DMS153 treated with DMSO at 0.1 percent for 48 hours (cell line): ENCODE results near the gene PEAR1.
"Not testable (repeated sequence)": the region's sequence is repeated elsewhere in the genome, so short reads cannot be mapped to it uniquely, and the experiment has no call there.

ENCODE experiments used
- DNase-seq: peaks from one replicate; lab custom pipeline; 2025; ENCODE audit not compliant: unreplicated experiment; lab: John Stamatoyannopoulos, UW

PEAR1 gene

DNA sequence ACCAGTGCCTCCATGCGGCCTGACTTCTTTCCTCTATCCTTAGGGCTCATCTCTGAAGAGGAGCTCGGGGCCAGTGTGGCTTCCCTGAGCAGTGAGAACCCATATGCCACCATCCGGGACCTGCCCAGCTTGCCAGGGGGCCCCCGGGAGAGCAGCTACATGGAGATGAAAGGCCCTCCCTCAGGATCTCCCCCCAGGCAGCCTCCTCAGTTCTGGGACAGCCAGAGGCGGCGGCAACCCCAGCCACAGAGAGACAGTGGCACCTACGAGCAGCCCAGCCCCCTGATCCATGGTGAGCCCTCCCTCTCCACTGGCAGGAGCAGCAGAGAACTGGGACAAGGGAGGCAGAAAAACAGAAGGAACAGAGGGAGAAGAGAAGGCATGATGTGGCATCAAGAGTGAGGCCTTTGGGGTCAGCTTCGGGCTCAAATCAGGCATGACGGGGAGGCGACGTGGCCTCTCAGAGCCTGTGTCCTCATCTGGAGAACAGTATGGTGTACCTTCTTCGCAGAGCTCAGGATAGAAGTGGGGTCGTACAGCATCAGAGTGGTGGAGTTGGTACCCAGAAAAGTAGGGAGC is 20.4 kb downstream of the PEAR1 start:
- DNase-seq, result no peak

GRCh38 chr1:156914440-156914856 is 20.9 kb downstream of the PEAR1 start:
- DNase-seq, result no peak

DNA sequence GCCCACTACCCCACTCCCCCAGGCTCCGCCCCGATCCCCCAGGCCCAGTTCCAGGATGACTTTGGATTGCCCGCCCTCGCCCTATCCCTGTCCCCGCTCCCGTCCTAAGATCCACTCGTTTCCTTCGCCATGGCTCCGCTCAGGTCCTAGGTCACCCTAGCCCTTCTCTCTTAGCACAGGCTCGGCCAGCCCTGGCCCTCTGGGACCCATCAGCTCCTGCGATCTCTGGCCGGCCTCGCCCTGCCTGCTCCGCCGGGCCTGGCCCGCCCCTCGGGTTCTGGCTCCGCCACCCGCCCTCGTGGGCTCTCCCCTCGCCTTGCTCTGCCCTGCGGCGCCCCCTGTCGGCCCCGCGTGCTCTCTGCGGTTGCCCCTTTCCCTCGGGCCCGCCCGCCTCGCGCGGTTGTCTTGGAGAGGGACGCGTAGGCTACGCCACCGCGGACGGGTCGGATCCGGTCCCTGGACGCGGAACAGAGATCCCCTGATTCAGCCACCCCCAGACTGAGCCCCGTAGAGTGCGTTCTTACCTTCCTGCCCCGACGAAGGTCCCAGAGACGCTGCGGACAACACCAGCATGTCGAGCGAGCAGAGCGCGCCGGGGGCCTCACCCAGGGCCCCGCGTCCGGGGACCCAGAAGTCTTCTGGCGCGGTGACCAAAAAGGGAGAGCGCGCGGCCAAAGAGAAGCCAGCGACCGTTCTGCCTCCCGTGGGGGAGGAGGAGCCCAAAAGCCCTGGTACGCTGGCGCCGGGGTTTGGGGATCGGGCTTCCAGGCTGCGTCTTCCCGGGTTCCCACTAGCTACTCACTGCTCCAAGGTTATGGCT is 26.9 kb downstream of the PEAR1 start, which contains the start of gene LRRC71:
TSS of gene LRRC71 (plus strand) at position 400 of the 820 bp plus-strand sequence. CDS start at position 572, 172 bp downstream.
- peak; percentile 45 for DNase-seq

DNA sequence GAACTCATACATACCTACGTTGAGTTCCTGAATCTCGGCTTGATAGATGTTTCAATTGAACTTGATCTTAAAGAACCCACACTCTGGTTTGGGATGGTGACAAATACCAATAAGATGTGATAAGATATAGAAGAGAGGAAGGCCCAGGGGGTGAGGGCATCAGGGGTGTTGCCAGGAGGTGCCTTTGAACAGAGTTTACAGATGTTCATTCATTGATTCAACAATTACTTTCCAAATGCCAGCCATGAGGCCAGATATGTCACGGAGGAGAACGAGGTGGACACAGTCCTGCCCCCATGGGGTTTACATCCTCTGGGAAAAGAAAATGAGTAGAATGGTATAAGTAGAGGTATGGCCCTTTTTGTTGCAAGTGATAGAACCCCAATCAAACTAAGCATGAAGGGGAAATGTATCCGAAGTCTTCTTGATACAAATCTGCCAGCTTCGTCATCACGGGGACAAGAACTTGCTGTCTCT is 27.6 kb downstream of the PEAR1 start:
- DNase-seq, result no peak

- peak; percentile 23 for DNase-seq
Measured at GRCh38 chr1:156922986-156923669, 29.6 kb downstream of the PEAR1 start.

DNA sequence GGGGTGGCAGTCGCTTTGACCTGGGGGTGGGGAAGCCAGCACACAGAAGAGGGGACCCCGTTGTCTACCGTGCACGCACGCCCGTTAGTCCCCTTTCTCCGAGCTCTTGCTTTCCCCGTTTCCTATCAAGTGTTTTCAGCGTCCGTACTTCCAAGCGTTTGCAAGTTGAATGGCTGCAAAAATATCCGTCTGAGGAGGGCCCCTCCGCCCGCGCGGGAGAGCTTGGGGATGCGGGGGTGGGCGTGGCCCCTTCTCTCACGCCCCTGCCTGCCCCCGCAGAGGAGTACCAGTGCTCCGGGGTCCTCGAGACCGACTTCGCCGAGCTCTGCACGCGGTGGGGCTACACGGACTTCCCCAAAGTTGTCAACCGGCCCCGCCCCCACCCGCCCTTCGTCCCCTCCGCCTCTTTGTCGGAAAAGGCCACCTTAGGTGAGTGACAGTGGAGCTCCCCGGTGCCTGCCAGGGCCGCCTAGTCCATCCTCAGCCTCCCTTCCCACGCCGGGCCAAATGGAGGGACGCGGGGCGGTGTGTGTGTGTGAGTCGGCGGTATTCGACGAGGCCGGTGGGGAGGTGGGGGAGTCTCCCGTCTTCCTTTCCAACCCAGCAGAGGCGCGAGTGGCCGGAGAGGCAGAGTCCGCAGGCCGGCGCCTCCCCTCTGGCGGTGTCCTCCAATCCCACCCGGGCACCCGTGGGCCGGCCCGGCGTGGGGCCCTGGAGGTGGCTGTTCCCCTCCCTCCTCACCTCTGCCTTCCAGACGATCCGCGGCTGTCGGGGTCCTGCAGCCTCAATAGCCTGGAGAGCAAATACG is 30.4 kb downstream of the PEAR1 start:
- no peak for DNase-seq

DNA sequence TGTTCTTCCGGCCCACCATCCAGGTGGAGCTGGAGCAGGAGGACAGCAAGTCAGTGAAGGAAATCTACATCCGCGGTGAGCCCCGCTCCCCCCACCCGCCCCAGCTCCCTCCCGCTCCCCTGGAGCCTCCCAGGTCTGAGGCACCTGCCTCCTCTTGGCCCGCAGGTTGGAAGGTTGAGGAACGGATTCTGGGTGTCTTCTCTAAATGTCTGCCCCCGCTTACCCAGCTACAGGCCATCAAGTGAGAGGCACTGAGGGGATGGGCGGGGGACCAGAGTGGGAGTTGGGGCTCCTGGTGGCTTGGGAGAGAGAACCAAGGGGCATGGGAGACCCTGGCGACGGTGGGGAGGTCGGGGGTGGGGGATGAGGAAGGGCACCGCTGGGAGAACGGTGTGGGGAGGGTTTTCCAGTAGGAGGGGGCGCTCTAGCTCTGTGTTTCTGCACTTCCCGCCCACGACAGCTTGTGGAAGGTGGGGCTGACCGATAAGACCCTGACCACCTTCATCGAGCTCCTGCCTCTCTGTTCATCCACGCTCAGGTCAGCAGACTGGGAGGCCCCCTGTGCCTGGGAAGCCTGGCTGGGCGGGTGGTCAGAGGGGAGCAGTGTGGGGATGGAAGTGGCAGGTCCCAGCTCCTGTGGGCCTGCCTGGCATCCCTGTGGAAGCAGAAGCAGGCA is 31.1 kb downstream of the PEAR1 start:
- DNase-seq, result no peak

DNA sequence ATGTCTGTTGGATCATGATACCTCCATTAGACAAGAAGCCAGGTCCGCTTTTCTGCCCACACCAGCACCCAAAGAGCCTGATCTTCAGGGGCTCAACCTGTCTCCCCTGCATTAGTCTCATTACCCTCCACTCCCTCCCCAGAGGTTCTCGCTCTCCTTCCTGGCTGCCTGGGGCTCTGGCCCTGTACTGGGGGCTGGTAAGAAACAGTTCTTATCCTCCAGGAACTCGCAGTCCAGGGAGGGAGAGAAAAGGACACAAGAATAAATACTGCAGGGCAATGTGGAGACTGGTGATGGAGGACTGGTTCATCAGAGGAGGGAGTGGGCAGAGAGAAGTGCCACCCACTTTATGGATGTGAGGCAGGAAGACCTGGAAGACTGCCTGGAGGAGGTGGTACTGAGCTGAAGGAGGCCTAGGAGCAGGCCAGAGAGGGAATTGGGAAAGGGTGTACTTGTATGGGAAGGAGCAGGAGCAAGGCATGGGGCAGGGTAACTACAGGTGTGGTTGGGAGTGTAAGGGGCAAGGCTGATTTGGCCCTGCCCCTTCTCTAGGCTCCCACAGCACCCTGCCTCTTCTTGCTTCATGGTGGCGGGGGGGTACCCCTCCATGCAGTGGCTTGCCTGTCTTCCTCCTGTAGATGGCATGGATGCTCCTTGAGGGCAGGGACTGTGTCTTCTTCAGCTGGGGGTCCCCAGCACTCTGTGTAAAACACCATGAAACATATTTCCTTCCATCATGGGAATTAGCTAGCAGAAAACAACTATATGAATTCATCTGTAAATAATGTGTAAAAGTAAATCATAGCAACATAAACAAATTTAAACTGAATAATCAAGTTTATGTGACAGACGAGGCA is 31.9 kb downstream of the PEAR1 start:
- DNase-seq, result no peak

DNA sequence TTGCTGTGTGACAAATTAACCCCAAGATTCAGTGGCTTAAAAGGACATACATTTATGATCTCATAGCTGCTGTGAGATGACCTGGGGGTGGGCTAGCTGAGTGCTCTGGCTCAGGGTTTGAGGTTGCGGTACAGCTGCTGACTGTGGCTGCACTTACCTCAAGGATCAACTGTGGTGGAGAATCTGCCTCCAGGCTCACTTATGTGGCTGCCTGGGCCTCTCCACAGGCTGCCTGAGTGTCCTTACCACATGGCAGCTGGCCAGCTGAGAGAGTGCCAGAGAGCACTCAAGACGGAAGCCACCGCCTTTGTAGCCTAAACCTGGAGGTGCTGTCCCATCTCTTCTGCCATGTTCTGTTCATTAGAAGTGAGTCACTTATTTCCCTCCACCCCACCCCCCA is 32.7 kb downstream of the PEAR1 start:
- no peak for DNase-seq

- DNase-seq, result not testable (repeated sequence)
Measured at GRCh38 chr1:156926695-156927094, 33.2 kb downstream of the PEAR1 start.

DNA sequence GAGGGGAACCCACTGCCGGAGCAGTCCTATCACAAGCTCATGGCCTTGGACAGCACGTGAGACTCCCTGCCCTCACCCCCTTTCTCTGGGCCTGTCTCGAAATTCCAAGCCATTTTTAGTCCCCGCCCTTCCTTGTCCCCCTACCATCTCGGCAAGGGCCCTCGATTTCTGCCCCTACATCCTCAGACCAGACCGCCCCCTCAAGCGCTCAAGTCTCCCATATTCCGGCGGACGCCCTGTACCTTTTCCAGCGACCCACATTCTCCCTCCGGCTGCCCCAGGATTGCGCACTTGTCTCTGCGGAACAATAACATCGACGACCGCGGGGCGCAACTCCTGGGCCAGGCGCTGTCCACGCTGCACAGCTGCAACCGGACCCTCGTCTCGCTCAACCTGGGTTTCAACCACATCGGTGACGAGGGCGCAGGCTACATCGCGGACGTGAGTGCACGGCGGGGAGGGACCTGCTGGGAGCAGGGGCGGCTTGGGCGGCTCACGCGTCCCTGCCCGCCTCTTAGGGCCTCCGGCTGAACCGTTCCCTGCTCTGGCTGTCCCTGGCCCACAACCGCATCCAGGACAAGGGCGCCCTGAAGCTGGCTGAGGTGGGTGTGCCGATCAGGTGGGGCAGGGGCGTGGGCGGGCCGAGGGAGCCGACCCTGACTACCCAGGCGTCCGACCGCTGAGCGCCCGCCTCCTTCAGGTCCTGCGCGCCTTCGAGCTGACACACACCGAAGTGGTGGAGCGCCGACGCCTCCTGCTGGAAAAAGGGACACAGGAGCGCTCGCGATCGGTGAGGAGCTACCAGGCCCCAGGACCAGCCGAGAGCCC is 33.9 kb downstream of the PEAR1 start:
- peak; percentile 69 for DNase-seq

- DNase-seq, result no peak
Measured at GRCh38 chr1:156928043-156928602, 34.6 kb downstream of the PEAR1 start.

GRCh38 chr1:156929596-156930238 is 36.2 kb downstream of the PEAR1 start:
- no peak for DNase-seq

DNA sequence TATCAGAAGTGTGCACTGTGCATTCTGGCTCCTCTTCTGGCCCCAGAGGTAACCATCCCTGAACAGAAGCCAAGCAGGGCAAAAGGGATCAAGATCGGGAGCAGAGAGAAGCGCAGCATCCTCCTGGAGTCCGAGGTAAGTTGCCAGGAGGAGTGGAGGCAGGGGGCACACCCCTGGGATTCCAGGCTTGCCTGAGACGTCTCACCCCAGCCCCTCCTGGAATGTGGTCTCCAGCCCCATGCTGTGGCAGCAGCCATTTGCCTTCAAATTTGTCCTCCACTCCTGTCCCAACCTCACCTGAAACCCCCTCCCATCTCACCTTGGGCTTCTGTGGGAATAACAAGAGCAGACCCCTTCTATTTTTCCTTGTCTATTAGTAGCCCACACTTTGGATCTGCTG is 37.0 kb downstream of the PEAR1 start:
- no peak for DNase-seq

- peak; percentile 26 for DNase-seq
Measured at GRCh38 chr1:156931211-156931952, 37.9 kb downstream of the PEAR1 start.

- no peak for DNase-seq
Measured at GRCh38 chr1:156931974-156932710, 38.6 kb downstream of the PEAR1 start.
